ENCODE results near the gene DCPS.

The DCPS gene

GRCh38 chr11:126257764-126258163 lies 46.1 kb upstream of the DCPS start:
- no peak for TF ChIP-seq POLR2AphosphoS5 (IDR thresholded peaks at IDR 0.05; ENCODE audit: low read depth, low read length)
- TF ChIP-seq FOXP2 (optimal IDR thresholded peaks at IDR 0.05; ENCODE audit: borderline replicate concordance, extremely low read depth, extremely low read length, insufficient read depth): no peak
- no peak for TF ChIP-seq SIN3A (IDR thresholded peaks at IDR 0.05; ENCODE audit: borderline replicate concordance, insufficient read depth, low read length)
- TF ChIP-seq TAF1 (IDR thresholded peaks at IDR 0.05; ENCODE audit: borderline replicate concordance, insufficient read depth, low read length): no peak
- TF ChIP-seq, protein P1, sequence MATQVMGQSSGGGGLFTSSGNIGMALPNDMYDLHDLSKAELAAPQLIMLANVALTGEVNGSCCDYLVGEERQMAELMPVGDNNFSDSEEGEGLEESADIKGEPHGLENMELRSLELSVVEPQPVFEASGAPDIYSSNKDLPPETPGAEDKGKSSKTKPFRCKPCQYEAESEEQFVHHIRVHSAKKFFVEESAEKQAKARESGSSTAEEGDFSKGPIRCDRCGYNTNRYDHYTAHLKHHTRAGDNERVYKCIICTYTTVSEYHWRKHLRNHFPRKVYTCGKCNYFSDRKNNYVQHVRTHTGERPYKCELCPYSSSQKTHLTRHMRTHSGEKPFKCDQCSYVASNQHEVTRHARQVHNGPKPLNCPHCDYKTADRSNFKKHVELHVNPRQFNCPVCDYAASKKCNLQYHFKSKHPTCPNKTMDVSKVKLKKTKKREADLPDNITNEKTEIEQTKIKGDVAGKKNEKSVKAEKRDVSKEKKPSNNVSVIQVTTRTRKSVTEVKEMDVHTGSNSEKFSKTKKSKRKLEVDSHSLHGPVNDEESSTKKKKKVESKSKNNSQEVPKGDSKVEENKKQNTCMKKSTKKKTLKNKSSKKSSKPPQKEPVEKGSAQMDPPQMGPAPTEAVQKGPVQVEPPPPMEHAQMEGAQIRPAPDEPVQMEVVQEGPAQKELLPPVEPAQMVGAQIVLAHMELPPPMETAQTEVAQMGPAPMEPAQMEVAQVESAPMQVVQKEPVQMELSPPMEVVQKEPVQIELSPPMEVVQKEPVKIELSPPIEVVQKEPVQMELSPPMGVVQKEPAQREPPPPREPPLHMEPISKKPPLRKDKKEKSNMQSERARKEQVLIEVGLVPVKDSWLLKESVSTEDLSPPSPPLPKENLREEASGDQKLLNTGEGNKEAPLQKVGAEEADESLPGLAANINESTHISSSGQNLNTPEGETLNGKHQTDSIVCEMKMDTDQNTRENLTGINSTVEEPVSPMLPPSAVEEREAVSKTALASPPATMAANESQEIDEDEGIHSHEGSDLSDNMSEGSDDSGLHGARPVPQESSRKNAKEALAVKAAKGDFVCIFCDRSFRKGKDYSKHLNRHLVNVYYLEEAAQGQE (IDR thresholded peaks at IDR 0.05; ENCODE audit: insufficient read depth in 1 of 2, low read depth in 2 of 2, low read length in 2 of 2): no peak

DNA sequence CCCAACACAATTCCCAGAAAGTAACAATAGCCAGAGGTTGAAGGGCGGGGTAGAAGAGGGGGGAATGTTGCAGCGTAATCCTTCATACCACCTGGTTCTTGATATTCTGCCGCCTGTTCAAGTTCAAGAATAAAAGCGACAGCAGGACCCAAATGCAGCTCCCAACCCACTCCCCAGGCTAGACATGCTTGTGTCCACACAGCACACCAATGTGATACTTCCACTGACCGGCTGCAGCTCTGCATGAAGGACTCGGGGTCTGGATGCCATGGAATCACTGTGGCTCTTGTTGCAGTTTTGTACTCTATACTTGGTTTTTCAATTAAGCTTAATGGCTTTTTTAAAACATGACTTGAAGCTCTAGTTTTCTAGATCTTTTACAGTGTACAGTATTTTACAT lies 41.6 kb upstream of the DCPS start:
- no peak for TF ChIP-seq SIN3A (IDR thresholded peaks at IDR 0.05; ENCODE audit: borderline replicate concordance, insufficient read depth, low read length)
- no peak for TF ChIP-seq FOXP2 (optimal IDR thresholded peaks at IDR 0.05; ENCODE audit: borderline replicate concordance, extremely low read depth, extremely low read length, insufficient read depth)
- no peak for TF ChIP-seq POLR2AphosphoS5 (IDR thresholded peaks at IDR 0.05; ENCODE audit: low read depth, low read length)
- TF ChIP-seq, protein P1 (IDR thresholded peaks at IDR 0.05; ENCODE audit: insufficient read depth in 1 of 2, low read depth in 2 of 2, low read length in 2 of 2): no peak
- TF ChIP-seq TAF1 (IDR thresholded peaks at IDR 0.05; ENCODE audit: borderline replicate concordance, insufficient read depth, low read length): no peak

DNA sequence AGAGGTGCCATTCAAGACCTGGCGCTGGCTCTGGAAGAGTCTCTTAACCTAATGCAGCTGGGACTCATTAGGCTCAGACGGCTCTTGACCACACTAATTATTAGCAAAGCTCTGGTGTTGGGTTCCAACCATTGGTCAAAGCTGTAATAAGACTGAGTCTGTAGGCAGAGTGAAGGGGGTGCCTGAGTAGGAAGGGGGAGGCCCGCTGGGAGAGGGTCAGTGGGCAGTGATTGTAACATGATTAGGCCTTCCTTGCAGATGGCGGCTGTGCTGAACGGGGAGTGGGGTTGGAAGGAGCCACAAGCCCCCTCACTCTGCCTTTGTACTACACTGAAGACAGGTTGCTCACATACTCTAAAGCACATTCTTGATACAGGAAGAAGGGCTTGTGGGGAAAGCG lies 40.4 kb upstream of the DCPS start:
- no peak for TF ChIP-seq TAF1 (IDR thresholded peaks at IDR 0.05; ENCODE audit: borderline replicate concordance, insufficient read depth, low read length)
- TF ChIP-seq, protein P1 (IDR thresholded peaks at IDR 0.05; ENCODE audit: insufficient read depth in 1 of 2, low read depth in 2 of 2, low read length in 2 of 2): no peak
- no peak for TF ChIP-seq FOXP2 (optimal IDR thresholded peaks at IDR 0.05; ENCODE audit: borderline replicate concordance, extremely low read depth, extremely low read length, insufficient read depth)
- no peak for TF ChIP-seq SIN3A (IDR thresholded peaks at IDR 0.05; ENCODE audit: borderline replicate concordance, insufficient read depth, low read length)
- no peak; the same call in 1 of the 2 replicates for TF ChIP-seq POLR2AphosphoS5 (IDR thresholded peaks at IDR 0.05; ENCODE audit: low read depth, low read length)

DNA sequence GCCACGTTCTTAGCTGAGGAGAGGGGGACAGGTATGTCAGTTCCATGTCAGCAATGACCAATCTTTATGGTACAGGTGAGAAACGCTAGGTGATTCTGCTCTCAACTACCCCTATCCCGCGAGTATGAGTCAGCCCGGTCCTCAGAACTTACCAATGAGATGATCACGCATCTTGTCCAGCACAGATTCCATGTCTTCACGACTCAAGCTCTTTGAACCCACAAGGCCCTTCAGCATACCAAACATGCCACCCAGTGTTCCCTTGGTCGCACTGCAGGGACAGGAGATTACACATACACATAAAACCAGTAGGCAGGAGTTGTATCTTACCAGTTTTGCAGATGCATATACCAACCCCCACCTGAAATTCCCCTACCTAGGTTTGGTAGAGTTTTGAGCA lies 38.0 kb upstream of the DCPS start:
- TF ChIP-seq FOXP2 (optimal IDR thresholded peaks at IDR 0.05; ENCODE audit: borderline replicate concordance, extremely low read depth, extremely low read length, insufficient read depth) (no peak), TAF1 (IDR thresholded peaks at IDR 0.05; ENCODE audit: borderline replicate concordance, insufficient read depth, low read length) (no peak), POLR2AphosphoS5 (IDR thresholded peaks at IDR 0.05; ENCODE audit: low read depth, low read length) (no peak; the same call in 1 of the 2 replicates), SIN3A (IDR thresholded peaks at IDR 0.05; ENCODE audit: borderline replicate concordance, insufficient read depth, low read length) (no peak)
- TF ChIP-seq, protein P1 (IDR thresholded peaks at IDR 0.05; ENCODE audit: insufficient read depth in 1 of 2, low read depth in 2 of 2, low read length in 2 of 2): no peak

DNA sequence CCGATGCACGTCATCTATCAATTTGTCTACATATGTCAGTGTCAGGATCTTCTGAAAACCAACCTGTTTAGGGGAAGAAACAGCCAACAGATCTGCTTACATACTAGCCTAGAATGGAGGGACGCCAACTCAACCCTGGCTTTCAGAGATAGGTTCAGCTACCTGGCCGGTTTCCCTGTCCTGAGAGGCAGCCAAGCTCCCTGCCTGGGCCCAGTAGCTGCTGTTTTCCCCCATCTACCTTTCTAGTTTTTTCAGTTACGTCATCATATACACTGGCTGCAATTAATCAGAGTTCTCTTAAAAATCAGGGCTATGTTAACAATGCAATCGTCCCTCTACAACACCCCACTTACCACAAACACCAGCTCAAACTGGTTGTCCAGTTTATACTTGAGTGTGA lies 36.2 kb upstream of the DCPS start:
- TF ChIP-seq POLR2AphosphoS5 (IDR thresholded peaks at IDR 0.05; ENCODE audit: low read depth, low read length): no peak
- TF ChIP-seq, protein P1 (IDR thresholded peaks at IDR 0.05; ENCODE audit: insufficient read depth in 1 of 2, low read depth in 2 of 2, low read length in 2 of 2): no peak
- TF ChIP-seq SIN3A (IDR thresholded peaks at IDR 0.05; ENCODE audit: borderline replicate concordance, insufficient read depth, low read length): no peak
- TF ChIP-seq FOXP2 (optimal IDR thresholded peaks at IDR 0.05; ENCODE audit: borderline replicate concordance, extremely low read depth, extremely low read length, insufficient read depth): no peak
- no peak for TF ChIP-seq TAF1 (IDR thresholded peaks at IDR 0.05; ENCODE audit: borderline replicate concordance, insufficient read depth, low read length)

Measured in PFSK-1 (cell line).